Right cardiac atrium (tissue), 5 donors: ENCODE measurements around the gene OR52I2. TPM values are rescaled to one million over a fixed set of nuclear protein-coding genes. Genes with fewer than 3 reads are reported as not detected.

Experiments used
- ATAC-seq, 2 donors: fragments of 200-7000 bp; cut with Tn5 transposase; one replicate each; pipeline versions ENCODE4 v1.8.0 to v1.9.1; 2020; ENCODE audit warnings: moderate library complexity in 2 of 2, mild to moderate bottlenecking in 1 of 2
- DNase-seq, 3 donors: peaks; one replicate each; pipeline ENCODE4 v3.0.0-alpha.2; 2020
- H3K27ac ChIP-seq: one replicate; pipeline ENCODE4 v1.5.1; 2013; ENCODE audit warnings: mild to moderate bottlenecking, low read length, control low read depth, moderate library complexity
- H3K27me3 ChIP-seq: one replicate; pipeline ENCODE4 v1.6.1; 2013; ENCODE audit not compliant: control insufficient read depth, insufficient read depth
- H3K4me1 ChIP-seq: one replicate; pipeline ENCODE4 v1.6.1; 2013; ENCODE audit warnings: low read length; ENCODE audit not compliant: control insufficient read depth, insufficient read depth
- H3K4me3 ChIP-seq: one replicate; pipeline ENCODE4 v1.5.1; 2013; ENCODE audit warnings: low read length, control low read depth
- H3K9me3 ChIP-seq: one replicate; pipeline ENCODE4 v1.6.1; 2013; ENCODE audit warnings: low read length; ENCODE audit not compliant: control insufficient read depth
- WGBS: extraction: QIAGEN DNeasy Blood & Tissue Kit; methylation state at CpG from one replicate; pipeline ENCODE4 v1.1.7; 2013; 5-methylcytosine and 5-hydroxymethylcytosine counted together
- intact Hi-C, 4 donors: fragments of 100-400 bp; cut with DNase I; formaldehyde crosslinking; loops; one replicate each; pipeline versions ENCODE4 v1.11.0 to v1.14.0; 2022 to 2023
- long read RNA-seq, 4 donors: library from polyadenylated mRNA; unstranded; transcript quantifications; one replicate each; pipeline ENCODE4 v2.0.0, GENCODE V29; 2020 to 2021
- polyA plus RNA-seq: library from polyadenylated mRNA; stranded (reverse); fragments of 200-250 nt; gene quantifications from one replicate; pipeline ENCODE4 v1.2.3, GENCODE V29; 2013
- total RNA-seq, 4 donors: library from RNA; stranded (reverse); fragmentation: NEBNext Ultra II Directional; extraction: Animal tissue kit (Norgen Biotek cat#: 25700); gene quantifications; one replicate each; pipeline ENCODE4 v1.2.1, GENCODE V29; 2021
- donor health status: healthy with polysubstance abuse.
- donor health status: DM: no; HTN: yes; CAD: no.
- donor health status: DM: no; HTN: no; CAD: no.
- donor health status: DM: no; HTN: yes; CAD: no; lungs with severe emphysema.
- donor health status: DM: yes; HTN: yes; CAD: no.

OR52I2 gene
- total RNA-seq = not detected
- not detected for polyA plus RNA-seq
- long read RNA-seq, donor 1 = 0 reads
- long read RNA-seq, donor 2 = 0 reads
- long read RNA-seq, donor 3 = 0 reads
- long read RNA-seq, donor 4 = 0 reads

GRCh38 chr11:4581443-4581842 lies at the start of gene OR52I2:
Gene OR52I2 (plus strand): TSS chr11:4581743.
- Histone ChIP-seq H3K4me1 (no peaks in the 10 kb centered on the region), H3K9me3 (no peaks in the 10 kb centered on the region), H3K27me3 (no peaks in the 10 kb centered on the region), H3K4me3 (no peak within 1 kb of the TSS), H3K27ac (no peak within 1 kb of the TSS)
- ATAC-seq (no peak), DNase-seq (no peak)
- intact Hi-C loops = no loop called here

GRCh38 chr11:4539603-4540219 lies 41.8 kb upstream of the OR52I2 start:
- intact Hi-C loops = loop anchor here in 3 of 4 donors (1.0 to 5.0 kb wide), 3 partner anchors 352 to 353 kb away; no protein-coding TSS in a partner anchor
- H3K27me3 ChIP-seq = no peaks in the 10 kb centered on the region
- ATAC-seq (peak; percentile 60 to 63), DNase-seq (peak; percentile 30 to 74 (median 60))
- no peaks in the 10 kb centered on the region for H3K4me1 ChIP-seq
- no peak overlapping the region for H3K27ac ChIP-seq
- 23% methylated on average over 3 of the region's 3 CpGs for WGBS
- H3K4me3 ChIP-seq = no peak overlapping the region
- no peaks in the 10 kb centered on the region for H3K9me3 ChIP-seq

DNA sequence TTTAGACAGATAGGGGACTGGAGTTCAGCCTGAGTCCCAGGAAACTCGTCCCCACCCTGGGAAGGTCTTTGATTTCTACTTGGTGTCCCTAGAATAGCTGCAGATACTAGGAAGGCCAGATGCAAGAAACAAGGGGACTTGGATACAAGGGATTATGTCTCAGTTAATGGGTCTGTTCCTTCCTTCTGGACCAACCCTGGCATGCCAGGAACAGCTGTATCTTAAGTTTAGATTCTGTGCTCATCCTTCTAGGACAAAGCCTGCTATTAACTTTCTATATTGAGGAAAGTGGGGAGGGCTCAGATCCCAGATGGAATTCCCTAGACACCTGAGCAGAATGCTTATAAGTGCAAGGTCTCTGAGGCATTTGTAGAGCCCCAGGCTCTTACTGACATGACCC lies 40.5 kb upstream of the OR52I2 start:
- Histone ChIP-seq H3K4me1 (no peaks in the 10 kb centered on the region), H3K9me3 (no peaks in the 10 kb centered on the region), H3K27me3 (no peaks in the 10 kb centered on the region), H3K4me3 (no peak overlapping the region), H3K27ac (no peak overlapping the region)
- no peak for ATAC-seq
- DNase-seq = no peak
- 40% methylated on average over 1 of the region's 1 CpG for WGBS
- intact Hi-C loops = loop anchor here in 1 of 4 donors (5.0 kb wide), 1 partner anchor 354 kb away; no protein-coding TSS in a partner anchor

GRCh38 chr11:4543561-4543960 lies 38.0 kb upstream of the OR52I2 start:
- H3K27ac ChIP-seq = no peak overlapping the region
- intact Hi-C loops = loop anchor here in 1 of 4 donors (5.0 kb wide), 1 partner anchor 356 kb away; no protein-coding TSS in a partner anchor
- no peaks in the 10 kb centered on the region for H3K9me3 ChIP-seq
- H3K4me1 ChIP-seq = no peaks in the 10 kb centered on the region
- ATAC-seq (no peak), DNase-seq (no peak)
- H3K4me3 ChIP-seq = no peak overlapping the region
- no peaks in the 10 kb centered on the region for H3K27me3 ChIP-seq

GRCh38 chr11:4544891-4545290 lies 36.7 kb upstream of the OR52I2 start, which contains the start of gene OR52M1:
Gene OR52M1 (plus strand): TSS chr11:4545191. CDS start chr11:4545191, 0 bp downstream.
- no peak for ATAC-seq

GRCh38 chr11:4546878-4547277 lies 34.7 kb upstream of the OR52I2 start:
- intact Hi-C loops = no loop called here
- DNase-seq (no peak), ATAC-seq (no peak)
- Histone ChIP-seq H3K4me1 (no peaks in the 10 kb centered on the region), H3K9me3 (peaks cover 6% of the 10 kb centered on the region), H3K27me3 (no peaks in the 10 kb centered on the region), H3K4me3 (no peak overlapping the region), H3K27ac (no peak overlapping the region)
- 68% methylated on average over 1 of the region's 1 CpG for WGBS

More at GRCh38 chr11:4544891-4545290, 36.7 kb upstream of the OR52I2 start, which contains the start of gene OR52M1:
- H3K4me1 ChIP-seq = no peaks in the 10 kb centered on the region
- no peak within 1 kb of the TSS for H3K4me3 ChIP-seq
- peaks cover under 1% of the 10 kb centered on the region for H3K9me3 ChIP-seq
- H3K27me3 ChIP-seq = no peaks in the 10 kb centered on the region
- whole genome bisulfite sequencing = 74% methylated on average over 5 of the region's 5 CpGs
- intact Hi-C loops = loop anchor here in 1 of 4 donors (5.0 kb wide), 1 partner anchor 358 kb away; no protein-coding TSS in a partner anchor
- no peak within 1 kb of the TSS for H3K27ac ChIP-seq
- no peak for DNase-seq

DNA sequence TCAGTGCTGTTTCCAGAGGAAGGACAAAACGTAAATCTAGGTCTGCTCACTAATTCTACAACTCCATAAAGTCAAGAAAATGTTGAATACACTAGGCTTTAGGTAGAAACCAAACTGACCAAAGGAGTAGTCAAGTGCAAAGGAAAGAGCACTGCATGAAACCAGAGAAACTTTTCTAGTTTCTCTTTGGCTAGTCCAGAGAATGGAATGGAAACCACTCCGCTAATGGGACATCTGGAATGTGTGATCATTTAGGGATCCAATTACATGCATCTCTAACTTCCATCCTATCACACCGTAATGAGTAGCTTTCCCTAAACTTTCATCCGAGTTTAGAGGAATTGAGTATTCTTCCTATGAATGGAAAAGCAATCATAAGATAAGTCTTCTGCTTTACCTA lies 34.1 kb upstream of the OR52I2 start:
- ATAC-seq = no peak
- Histone ChIP-seq H3K27ac (no peak overlapping the region), H3K27me3 (no peaks in the 10 kb centered on the region), H3K9me3 (peaks cover 6% of the 10 kb centered on the region), H3K4me3 (no peak overlapping the region), H3K4me1 (no peaks in the 10 kb centered on the region)
- DNase-seq = no peak
- intact Hi-C loops = no loop called here
- 65% methylated on average over 4 of the region's 4 CpGs for WGBS

DNA sequence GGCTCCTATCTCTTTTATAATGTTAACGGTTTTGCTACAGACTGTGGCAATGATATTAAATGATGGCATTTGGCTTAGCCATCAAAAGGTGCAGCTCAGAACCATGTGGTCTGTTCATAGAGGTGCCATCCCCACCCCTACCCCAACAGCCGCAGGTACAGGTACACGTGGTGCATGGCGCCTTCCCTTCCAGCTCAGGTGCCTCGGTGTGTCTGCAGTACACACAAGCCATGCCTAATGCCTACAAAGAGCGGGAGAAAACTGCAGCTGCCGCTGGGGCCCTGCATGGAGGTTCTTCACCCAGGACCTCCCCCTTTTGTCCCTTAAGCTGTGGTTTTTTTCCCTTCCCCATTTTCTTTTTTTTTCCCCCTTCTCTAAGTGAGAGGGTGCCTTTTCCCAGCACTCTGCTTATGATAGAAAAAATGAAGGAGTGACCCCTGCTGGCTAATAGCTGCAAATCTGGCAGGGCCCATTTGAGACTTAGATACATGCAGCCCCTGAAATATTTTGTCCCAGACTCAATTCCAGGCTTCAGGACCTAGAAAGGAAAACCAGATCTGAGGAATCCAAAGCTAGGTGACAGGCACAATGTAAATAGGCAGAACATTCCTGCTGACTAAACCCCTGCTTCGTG lies 30.1 kb upstream of the OR52I2 start:
- Histone ChIP-seq H3K4me1 (no peaks in the 10 kb centered on the region), H3K27me3 (no peaks in the 10 kb centered on the region), H3K4me3 (no peak overlapping the region), H3K9me3 (peaks cover 6% of the 10 kb centered on the region), H3K27ac (no peak overlapping the region)
- ATAC-seq = no peak
- intact Hi-C loops = no loop called here
- DNase-seq = no peak
- WGBS = 81% methylated on average over 8 of the region's 8 CpGs

DNA sequence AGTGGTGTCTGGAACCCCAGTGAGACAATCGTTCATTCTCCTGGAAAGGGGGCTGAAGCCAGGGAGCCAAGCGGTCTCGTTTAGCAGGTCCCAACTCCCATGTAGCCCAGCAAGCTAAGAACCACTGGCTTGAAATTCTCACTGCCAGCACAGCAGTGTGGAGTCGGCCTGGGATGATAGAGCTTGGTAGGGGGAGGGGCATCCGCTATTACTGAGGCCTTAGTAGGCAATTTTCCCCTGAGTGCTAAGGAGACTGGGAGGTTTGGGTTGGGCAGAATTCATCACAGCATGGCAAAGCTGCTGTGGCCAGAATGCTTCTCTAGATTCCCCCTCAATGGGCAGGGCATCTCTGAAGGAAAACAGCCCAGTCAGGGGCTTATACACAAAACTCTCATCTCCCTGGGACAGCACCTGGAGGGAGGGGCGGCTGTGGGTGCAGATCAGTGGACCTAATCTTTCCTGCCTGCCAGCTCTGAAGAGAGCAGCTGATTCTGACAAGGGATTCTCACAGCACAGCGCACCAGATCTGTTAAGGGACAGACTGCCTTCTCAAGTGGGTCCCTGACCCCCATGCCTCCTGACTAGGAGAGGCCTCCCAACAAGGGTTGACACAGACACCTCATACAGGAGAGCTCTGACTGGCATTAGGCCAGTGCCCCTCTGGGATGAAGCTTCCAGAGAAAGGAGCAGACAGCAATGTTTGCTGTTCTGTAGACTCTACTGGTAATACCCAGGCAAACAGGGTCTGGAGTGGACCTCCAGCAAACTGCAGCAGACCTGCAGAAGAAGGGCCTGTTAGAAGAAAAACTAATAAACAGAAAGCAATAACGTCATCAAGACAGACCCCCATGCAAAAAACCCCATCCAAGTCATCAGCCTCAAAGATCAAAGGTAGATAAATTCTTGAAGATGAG lies 21.8 kb upstream of the OR52I2 start:
- ATAC-seq (no peak), DNase-seq (no peak)

GRCh38 chr11:4560467-4560866 lies 21.1 kb upstream of the OR52I2 start:
- DNase-seq (no peak), ATAC-seq (no peak)
- no peak overlapping the region for H3K27ac ChIP-seq
- 93% methylated on average over 1 of the region's 1 CpG for WGBS
- H3K27me3 ChIP-seq = no peaks in the 10 kb centered on the region
- intact Hi-C loops = no loop called here
- H3K4me1 ChIP-seq = no peaks in the 10 kb centered on the region
- H3K4me3 ChIP-seq = no peak overlapping the region
- H3K9me3 ChIP-seq = no peaks in the 10 kb centered on the region

More for the DNA sequence above, 21.8 kb upstream of the OR52I2 start:
- Histone ChIP-seq H3K4me1 (no peaks in the 10 kb centered on the region), H3K27me3 (no peaks in the 10 kb centered on the region), H3K4me3 (no peak overlapping the region), H3K9me3 (no peaks in the 10 kb centered on the region), H3K27ac (no peak overlapping the region)
- intact Hi-C loops = no loop called here
- 63% methylated on average over 8 of the region's 8 CpGs for WGBS
